Esophagus muscularis mucosa (tissue), 4 donors: ENCODE data around the gene VTI1A. TPM values are rescaled to one million over a fixed set of nuclear protein-coding genes. Genes with fewer than 3 reads are reported as not detected.

ENCODE experiments used
- DNase-seq: peaks from one replicate; pipeline ENCODE4 v3.0.0-alpha.2; 2017; ENCODE audit errors: extremely low spot score
- H3K27ac ChIP-seq, 4 donors: fragments of 200-600 bp; sonication (generic); replicated peaks in 1 of 4; 1 replicate in 3 of 4; 2 replicates in 1 of 4; pipeline ENCODE4 v1.5.1; 2016 to 2019; ENCODE audit warnings: mild to moderate bottlenecking in 1 of 4
- H3K27me3 ChIP-seq, 4 donors: fragments of 200-600 bp; sonication (generic); one replicate each; pipeline versions ENCODE4 v1.5.1 to v1.6.0; 2016 to 2019
- H3K36me3 ChIP-seq, 4 donors: fragments of 200-600 bp; sonication (generic); one replicate each; pipeline ENCODE4 v1.5.1; 2016 to 2019
- H3K4me1 ChIP-seq, 4 donors: fragments of 200-600 bp; sonication (generic); one replicate each; pipeline ENCODE4 v1.5.1; 2016 to 2019
- H3K4me3 ChIP-seq, 4 donors: fragments of 200-600 bp; sonication (generic); 1 replicate in 2 of 4; 2 replicates in 2 of 4; pipeline ENCODE4 v1.5.1; 2016 to 2019; ENCODE audit warnings: mild to moderate bottlenecking in 4 of 4, moderate library complexity in 1 of 4
- H3K9me3 ChIP-seq, 4 donors: fragments of 200-600 bp; sonication (generic); 1 replicate in 3 of 4; 2 replicates in 1 of 4; pipeline ENCODE4 v1.5.1; 2016 to 2019
- CTCF ChIP-seq, 3 experiments: fragments of 200-600 bp in 2 of 3; fragments of 450-650 bp in 1 of 3; sonication (generic) in 2 of 3; IDR thresholded peaks; one replicate each; pipeline ENCODE4 v1.5.1; 2017 to 2019; ENCODE audit warnings: antibody characterized with exemption in 3 of 3, mild to moderate bottlenecking in 2 of 3, moderate library complexity in 1 of 3
- EP300 ChIP-seq: sonication (generic); formaldehyde crosslinking; IDR thresholded peaks from one replicate; pipeline ENCODE4 v1.6.1; 2017; ENCODE audit warnings: antibody characterized with exemption
- POLR2A ChIP-seq: fragments of 450-650 bp; IDR thresholded peaks from one replicate; pipeline ENCODE4 v1.6.1; 2017; ENCODE audit warnings: antibody characterized with exemption, moderate library complexity, mild to moderate bottlenecking, low read depth
- POLR2AphosphoS5 ChIP-seq, 2 donors: sonication (generic); formaldehyde crosslinking; IDR thresholded peaks; one replicate each; pipeline ENCODE4 v1.6.1; 2017; ENCODE audit warnings: antibody characterized with exemption in 2 of 2
- whole genome bisulfite sequencing: methylation state at CpG from one replicate; pipeline ENCODE4 v1.1.5; 2018; 5-methylcytosine and 5-hydroxymethylcytosine counted together
- intact Hi-C: fragments of 100-400 bp; cut with DNase I; formaldehyde crosslinking; loops from one replicate; pipeline ENCODE4 v1.15.1; 2023
- total RNA-seq, 4 donors: library from RNA; depleted of rRNA; stranded (reverse); fragments of >200 nt; gene quantifications; one replicate each; pipeline versions ENCODE4 v1.1.0 to v1.2.1, GENCODE V29; 2016

VTI1A gene
- total RNA-seq, 4 donors from 2014 or later: 27.6 to 42.7 (median 33.8) TPM

- Histone ChIP-seq H3K9me3 (peaks cover 0 to 9% (median 4%) of the 10 kb centered on the region in 4 donors), H3K36me3 (no peaks in the 10 kb centered on the region), H3K27me3 (no peaks in the 10 kb centered on the region), H3K4me1 (no peaks in the 10 kb centered on the region), H3K27ac (no peak overlapping the region), H3K4me3 (no peak overlapping the region)
- intact Hi-C loops: no loop called here
- TF ChIP-seq EP300: no peak
- no peak for TF ChIP-seq POLR2A
- TF ChIP-seq POLR2AphosphoS5 (IDR thresholded peaks at IDR 0.05): no peak
- no peak for TF ChIP-seq CTCF (IDR thresholded peaks at IDR 0.05)
- no peak for DNase-seq
- 97% methylated on average over 1 of the region's 1 CpG for WGBS
These were observed 167.6 kb downstream of the VTI1A start for GRCh38 chr10:112614586-112614985.

- H3K9me3 ChIP-seq: peaks cover 0 to 9% (median 4%) of the 10 kb centered on the region in 4 donors
- H3K4me3 ChIP-seq: no peak overlapping the region
- no peaks in the 10 kb centered on the region for H3K36me3 ChIP-seq
- no peak overlapping the region for H3K27ac ChIP-seq
- no peaks in the 10 kb centered on the region for H3K4me1 ChIP-seq
- WGBS: 97% methylated on average over 1 of the region's 1 CpG
- intact Hi-C loops: no loop called here
- no peak for TF ChIP-seq EP300
- no peak for TF ChIP-seq POLR2AphosphoS5 (IDR thresholded peaks at IDR 0.05)
- TF ChIP-seq CTCF (IDR thresholded peaks at IDR 0.05): no peak
- TF ChIP-seq POLR2A: no peak
- DNase-seq: no peak
- no peaks in the 10 kb centered on the region for H3K27me3 ChIP-seq
These were observed 168.3 kb downstream of the VTI1A start for GRCh38 chr10:112615269-112615668.

DNA sequence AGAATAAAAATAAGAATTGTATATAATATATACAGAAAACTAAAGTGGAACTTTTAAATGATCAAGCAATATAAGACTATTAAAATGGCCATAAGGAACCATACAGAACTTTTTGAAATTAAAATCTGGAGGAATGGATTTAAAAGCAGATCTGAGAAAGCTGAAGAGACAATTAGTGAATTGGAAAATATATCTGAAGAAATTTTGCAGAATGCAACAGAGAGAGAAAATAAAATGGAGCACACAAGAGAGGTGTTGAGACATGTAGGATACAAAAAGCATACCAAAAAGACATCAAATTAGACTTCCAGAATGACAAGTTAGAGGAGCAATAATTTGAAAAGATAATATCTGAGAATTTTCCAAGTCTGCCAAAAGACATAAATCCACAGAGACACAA is 169.6 kb downstream of the VTI1A start:
- Histone ChIP-seq H3K4me1 (no peaks in the 10 kb centered on the region), H3K4me3 (no peak overlapping the region), H3K9me3 (peaks cover 0 to 9% (median 4%) of the 10 kb centered on the region in 4 donors), H3K27me3 (no peaks in the 10 kb centered on the region), H3K36me3 (no peaks in the 10 kb centered on the region), H3K27ac (no peak overlapping the region)
- TF ChIP-seq POLR2A (no peak), POLR2AphosphoS5 (IDR thresholded peaks at IDR 0.05) (no peak), CTCF (IDR thresholded peaks at IDR 0.05) (no peak), EP300 (no peak)
- DNase-seq: no peak
- intact Hi-C loops: no loop called here

DNA sequence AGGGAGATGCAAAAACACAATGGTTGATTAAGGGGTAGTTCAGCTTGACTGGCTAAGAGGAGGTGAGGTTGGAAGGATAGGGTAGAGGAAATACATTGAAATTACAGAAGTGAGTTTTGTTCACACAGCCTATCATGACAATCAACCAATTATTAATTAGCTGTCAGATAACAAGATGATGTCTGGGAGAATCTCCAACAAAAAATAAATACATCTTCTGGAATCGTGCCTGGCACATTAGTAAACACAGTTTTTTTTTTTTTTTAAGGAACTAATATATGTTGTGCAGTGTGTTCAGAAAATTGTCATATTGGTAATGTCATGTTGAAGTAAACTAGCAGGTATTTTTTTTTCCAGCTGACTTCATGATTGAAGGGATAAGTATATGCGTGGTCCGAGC is 171.8 kb downstream of the VTI1A start:
- WGBS: 92% methylated on average over 3 of the region's 3 CpGs
- no peak for TF ChIP-seq CTCF (IDR thresholded peaks at IDR 0.05)
- no peak for TF ChIP-seq POLR2AphosphoS5 (IDR thresholded peaks at IDR 0.05)
- TF ChIP-seq EP300: no peak
- no peak overlapping the region for H3K4me3 ChIP-seq
- no peaks in the 10 kb centered on the region for H3K27me3 ChIP-seq
- peaks cover 0 to 9% (median 4%) of the 10 kb centered on the region in 4 donors for H3K9me3 ChIP-seq
- peaks cover 0 to 10% (median 1%) of the 10 kb centered on the region in 4 donors for H3K4me1 ChIP-seq
- H3K27ac ChIP-seq: no peak overlapping the region
- no peaks in the 10 kb centered on the region for H3K36me3 ChIP-seq
- DNase-seq: no peak
- intact Hi-C loops: no loop called here

GRCh38 chr10:112619556-112619955 is 172.5 kb downstream of the VTI1A start:
- no peaks in the 10 kb centered on the region for H3K36me3 ChIP-seq
- intact Hi-C loops: no loop called here
- H3K9me3 ChIP-seq: peaks cover 0 to 9% (median 4%) of the 10 kb centered on the region in 4 donors
- no peak for DNase-seq
- no peak overlapping the region for H3K27ac ChIP-seq
- H3K27me3 ChIP-seq: no peaks in the 10 kb centered on the region
- H3K4me3 ChIP-seq: no peak overlapping the region
- no peak for TF ChIP-seq EP300
- TF ChIP-seq POLR2AphosphoS5 (IDR thresholded peaks at IDR 0.05): no peak
- TF ChIP-seq CTCF (IDR thresholded peaks at IDR 0.05): no peak
- no peak for TF ChIP-seq POLR2A
- H3K4me1 ChIP-seq: peaks cover 0 to 11% (median 2%) of the 10 kb centered on the region in 4 donors
- WGBS: 87% methylated on average over 4 of the region's 4 CpGs
